AG09319 (cell line): ENCODE data around the gene PCDHA3.
"Not testable (repeated sequence)": the region's sequence is repeated elsewhere in the genome, so short reads cannot be mapped to it uniquely, and the experiment has no call there.

ENCODE experiments used
- DNase-seq: peaks from one replicate; pipeline ENCODE4 v3.0.0-alpha.2; 2010; ENCODE audit warnings: low read depth; ENCODE audit errors: extremely low read depth
- TF ChIP-seq, protein P1 (sequence below): IDR thresholded peaks from 2 replicates; pipeline ENCODE4 v1.5.1; 2011; ENCODE audit warnings: low read depth, mild to moderate bottlenecking, inconsistent platforms, low read length, moderate library complexity

The PCDHA3 gene

DNA sequence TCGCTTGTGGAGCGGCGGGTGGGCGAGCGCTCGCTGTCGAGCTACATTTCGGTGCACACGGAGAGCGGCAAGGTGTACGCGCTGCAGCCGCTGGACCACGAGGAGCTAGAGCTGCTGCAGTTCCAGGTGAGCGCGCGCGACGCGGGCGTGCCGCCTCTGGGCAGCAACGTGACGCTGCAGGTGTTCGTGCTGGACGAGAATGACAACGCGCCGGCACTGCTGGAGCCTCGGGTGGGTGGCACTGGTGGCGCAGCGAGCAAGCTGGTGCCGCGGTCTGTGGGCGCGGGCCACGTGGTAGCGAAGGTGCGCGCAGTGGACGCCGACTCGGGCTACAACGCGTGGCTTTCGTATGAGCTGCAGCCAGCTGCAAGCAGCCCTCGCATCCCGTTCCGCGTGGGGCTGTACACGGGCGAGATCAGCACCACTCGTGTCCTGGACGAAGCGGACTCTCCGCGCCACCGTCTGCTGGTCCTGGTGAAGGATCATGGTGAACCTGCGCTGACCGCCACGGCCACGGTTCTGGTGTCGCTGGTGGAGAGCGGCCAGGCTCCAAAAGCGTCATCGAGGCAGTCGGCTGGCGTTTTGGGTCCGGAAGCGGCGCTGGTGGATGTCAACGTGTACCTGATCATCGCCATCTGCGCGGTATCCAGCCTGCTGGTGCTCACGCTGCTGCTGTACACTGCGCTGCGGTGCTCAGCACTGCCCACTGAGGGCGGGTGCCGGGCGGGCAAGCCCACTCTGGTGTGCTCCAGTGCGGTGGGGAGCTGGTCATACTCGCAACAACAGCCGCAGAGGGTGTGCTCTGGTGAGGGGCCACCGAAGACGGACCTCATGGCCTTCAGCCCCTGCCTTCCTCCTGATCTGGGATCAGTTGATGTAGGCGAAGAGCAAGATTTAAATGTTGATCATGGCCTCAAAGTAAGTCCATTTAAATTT, 42.2 kb downstream of the PCDHA3 start:
- DNase-seq, result no peak
- TF ChIP-seq, protein P1, sequence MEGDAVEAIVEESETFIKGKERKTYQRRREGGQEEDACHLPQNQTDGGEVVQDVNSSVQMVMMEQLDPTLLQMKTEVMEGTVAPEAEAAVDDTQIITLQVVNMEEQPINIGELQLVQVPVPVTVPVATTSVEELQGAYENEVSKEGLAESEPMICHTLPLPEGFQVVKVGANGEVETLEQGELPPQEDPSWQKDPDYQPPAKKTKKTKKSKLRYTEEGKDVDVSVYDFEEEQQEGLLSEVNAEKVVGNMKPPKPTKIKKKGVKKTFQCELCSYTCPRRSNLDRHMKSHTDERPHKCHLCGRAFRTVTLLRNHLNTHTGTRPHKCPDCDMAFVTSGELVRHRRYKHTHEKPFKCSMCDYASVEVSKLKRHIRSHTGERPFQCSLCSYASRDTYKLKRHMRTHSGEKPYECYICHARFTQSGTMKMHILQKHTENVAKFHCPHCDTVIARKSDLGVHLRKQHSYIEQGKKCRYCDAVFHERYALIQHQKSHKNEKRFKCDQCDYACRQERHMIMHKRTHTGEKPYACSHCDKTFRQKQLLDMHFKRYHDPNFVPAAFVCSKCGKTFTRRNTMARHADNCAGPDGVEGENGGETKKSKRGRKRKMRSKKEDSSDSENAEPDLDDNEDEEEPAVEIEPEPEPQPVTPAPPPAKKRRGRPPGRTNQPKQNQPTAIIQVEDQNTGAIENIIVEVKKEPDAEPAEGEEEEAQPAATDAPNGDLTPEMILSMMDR, result no peak

- DNase-seq, result not testable (repeated sequence)
Observed at GRCh38 chr5:140848139-140849102, 47.6 kb downstream of the PCDHA3 start, which contains the start of gene PCDHA9. Gene PCDHA9 (plus strand): TSS chr5:140848382. CDS start chr5:140848496, 114 bp downstream.

- not testable (repeated sequence) for DNase-seq
Observed at GRCh38 chr5:140849831-140850634, 49.2 kb downstream of the PCDHA3 start.
